Measurements from ENCODE around the gene ASIC1.
A peak's percentile ranks its signal among the peaks of the same experiment; 100 is the strongest.

ASIC1 gene

GRCh38 chr12:50041062-50041860, 16.1 kb upstream of the ASIC1 start:
- DNase-seq = no peak

GRCh38 chr12:50041962-50042361, 15.4 kb upstream of the ASIC1 start:
- DNase-seq = no peak

DNA sequence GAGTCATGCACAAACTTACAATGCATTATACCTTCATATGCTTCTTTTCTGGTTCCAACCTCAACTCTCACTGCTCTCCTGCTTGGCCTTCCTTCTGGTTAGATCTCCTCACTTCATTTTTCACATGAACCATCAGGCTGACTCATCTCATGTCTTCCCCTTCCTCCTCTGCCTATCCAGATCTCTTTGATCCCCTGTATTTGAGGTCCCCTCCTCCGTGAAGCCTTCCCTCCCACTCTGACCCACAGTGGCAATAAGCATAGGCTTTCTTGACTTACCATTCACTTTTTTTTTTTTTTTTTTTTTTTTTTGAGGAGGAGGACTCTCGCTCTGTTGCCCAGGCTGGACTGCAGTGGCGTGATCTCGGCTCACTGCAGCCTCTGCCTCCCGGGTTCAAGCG, 14.7 kb upstream of the ASIC1 start:
- DNase-seq = no peak

DNA sequence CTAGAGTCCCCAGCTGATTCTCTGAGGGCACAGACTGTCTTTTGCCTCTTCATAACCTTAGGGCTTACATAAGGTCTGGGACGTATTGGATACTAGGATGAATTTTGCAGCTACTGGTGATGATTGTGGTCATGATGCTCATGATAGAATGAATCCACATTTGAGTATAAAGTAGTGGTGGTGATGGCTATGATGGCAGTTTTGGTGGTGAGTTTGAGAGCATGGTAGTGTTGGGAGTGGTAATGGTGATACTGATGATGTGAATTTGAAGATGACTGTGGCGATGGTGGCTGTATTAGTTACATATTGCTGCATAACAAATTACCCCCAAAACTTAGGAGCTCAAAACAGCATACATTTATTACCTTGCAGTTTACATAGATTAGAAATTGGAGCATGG, 14.1 kb upstream of the ASIC1 start:
- DNase-seq = no peak

DNA sequence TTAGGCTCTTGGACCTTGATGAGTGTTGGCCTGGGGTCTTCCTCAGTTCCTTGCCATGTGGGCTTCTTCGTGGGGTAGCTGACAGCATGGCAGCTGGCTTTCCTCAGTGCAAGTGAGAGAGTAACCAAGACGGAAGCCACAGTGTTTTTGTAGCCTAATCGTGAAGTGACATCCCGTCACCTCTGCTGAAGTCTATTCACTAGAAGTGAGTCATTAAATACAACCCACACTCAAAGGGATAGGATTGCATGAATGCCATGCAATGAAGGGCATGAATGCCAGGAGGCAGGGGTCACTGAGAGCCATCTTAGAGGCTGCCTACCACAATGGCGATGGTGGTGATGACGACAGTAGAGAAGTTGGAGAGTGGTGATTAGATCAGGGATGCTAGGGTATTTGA, 13.5 kb upstream of the ASIC1 start:
- no peak for DNase-seq

- no peak for DNase-seq
These were observed 9.6 kb upstream of the ASIC1 start for GRCh38 chr12:50047693-50048250.

DNA sequence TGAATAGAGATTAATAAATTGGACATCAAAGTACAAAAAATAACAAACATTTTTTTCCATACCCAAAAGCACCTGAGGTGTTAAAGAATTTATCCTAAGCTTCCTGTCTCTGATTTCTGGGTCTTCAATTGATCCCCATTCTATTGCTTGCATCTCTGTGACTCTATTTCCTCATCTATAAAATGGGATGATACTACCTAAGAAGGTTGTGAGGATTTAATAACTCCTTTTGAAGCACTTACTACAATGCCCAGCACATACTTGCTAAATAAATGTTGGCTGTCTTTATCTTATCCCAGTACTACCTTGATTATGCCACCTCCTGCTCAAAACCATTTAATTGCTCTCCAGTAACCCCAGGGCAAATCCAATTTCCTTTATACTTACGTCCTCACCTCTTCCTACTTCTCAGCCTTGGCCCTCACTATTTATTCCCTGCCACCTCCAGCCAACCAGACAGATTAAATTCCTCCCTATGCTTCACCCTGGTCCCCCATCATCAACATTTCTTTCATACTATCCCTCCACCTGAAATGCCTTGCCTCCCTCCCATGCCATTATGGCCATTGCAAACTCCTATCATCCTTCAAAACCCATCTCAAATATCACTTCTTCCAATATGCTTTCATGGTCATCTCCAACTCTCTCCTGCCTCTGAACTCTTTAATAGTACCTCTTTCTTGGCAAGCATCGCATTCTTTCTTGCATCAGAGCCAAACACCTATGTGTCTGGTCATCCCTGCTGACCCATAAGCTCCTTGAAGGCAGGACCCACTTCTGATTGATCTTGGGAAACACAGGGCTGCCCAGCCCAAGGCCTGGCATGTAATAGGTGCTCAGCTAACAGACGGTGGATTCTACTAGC, 7.9 kb upstream of the ASIC1 start:
- no peak for DNase-seq

- no peak for DNase-seq
These were observed 7.3 kb upstream of the ASIC1 start for GRCh38 chr12:50050119-50050385.

GRCh38 chr12:50050410-50051098, 6.8 kb upstream of the ASIC1 start:
- DNase-seq = no peak

- DNase-seq = no peak
These were observed 6.1 kb upstream of the ASIC1 start for GRCh38 chr12:50051101-50051806.

- no peak for DNase-seq
These were observed 4.9 kb upstream of the ASIC1 start for GRCh38 chr12:50052544-50052943.

- no peak for DNase-seq
These were observed 4.4 kb upstream of the ASIC1 start for GRCh38 chr12:50052964-50053363.

DNA sequence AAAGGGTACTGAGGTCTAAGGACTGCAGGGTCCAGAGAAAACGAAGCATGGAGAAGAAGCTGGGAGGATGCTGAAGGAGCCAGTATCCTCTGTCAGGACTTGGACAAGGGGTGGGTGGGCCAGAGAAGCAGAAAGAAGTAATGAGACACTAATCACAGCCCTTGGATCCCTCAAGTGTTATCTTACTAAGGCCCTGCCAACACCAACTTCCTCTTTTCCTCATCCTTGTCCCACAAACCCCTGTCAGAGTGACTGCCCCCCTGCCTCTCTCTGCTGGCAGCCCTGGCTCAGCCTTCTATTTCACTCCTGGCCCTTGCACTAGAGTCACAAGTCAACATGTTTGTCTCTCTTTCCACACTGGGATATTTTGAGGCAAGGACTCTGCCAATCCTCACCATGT, 3.8 kb upstream of the ASIC1 start:
- no peak for DNase-seq

DNA sequence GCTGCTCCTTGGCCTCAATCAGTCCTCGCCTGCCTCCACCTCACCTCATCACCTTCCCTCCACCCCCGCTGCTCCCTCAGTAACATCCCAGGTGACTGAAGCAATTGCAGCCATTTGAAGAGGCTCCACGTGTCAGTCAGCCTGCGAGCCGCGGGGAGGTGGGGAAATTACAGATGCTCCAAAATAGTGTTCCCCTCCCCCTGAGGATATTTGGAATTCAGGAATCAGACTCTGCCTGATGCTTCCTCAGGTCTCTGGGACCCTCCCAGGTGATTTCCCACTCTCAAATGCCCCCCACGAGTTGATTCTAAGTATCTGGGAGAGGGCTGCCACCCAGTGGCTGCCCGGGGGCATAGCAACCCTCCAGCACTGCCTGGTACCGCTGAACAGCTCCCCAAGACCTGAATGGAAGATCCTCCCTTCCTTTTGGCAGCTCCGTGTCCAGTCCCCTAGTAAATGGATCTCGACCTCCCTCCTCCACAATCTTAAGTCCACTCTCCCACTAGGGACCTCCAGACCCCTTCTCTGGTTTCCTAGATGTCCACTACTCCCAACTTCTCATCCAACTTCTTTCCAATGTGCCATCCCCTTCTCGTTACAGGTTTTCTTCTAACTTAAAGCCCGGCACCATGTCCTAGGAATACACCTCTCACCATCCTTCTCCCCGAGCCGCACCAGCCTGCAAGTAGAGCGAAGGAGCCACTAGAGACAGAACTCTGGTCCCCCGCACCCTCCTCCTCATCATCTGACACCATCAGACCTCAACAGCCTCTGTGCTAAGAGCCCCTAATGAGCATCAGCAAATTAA, 1.4 kb upstream of the ASIC1 start:
- DNase-seq = peak; percentile 67

DNA sequence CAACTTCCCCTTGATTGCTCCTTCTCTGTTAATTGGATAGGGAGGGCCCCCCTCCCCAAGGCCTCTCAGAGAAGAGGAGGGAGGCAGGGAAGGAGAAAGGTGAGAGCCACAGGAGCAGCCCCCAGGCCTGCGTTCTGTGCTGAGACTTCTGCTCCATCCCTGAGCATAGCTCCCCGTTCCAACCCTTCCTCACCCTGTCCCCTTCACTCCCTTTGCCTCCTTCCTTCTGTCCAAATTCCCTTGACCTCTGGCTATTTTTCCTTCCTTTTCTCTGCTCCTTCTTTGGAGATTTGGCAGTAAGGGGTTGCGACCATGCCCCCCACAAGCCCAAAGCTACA, 788 bp upstream of the ASIC1 start:
- DNase-seq = no peak

- DNase-seq = peak; percentile 42
These were observed 687 bp downstream of the ASIC1 start for GRCh38 chr12:50057896-50058670.

GRCh38 chr12:50058743-50059312, 1.4 kb downstream of the ASIC1 start:
- peak; percentile 36 for DNase-seq

DNA sequence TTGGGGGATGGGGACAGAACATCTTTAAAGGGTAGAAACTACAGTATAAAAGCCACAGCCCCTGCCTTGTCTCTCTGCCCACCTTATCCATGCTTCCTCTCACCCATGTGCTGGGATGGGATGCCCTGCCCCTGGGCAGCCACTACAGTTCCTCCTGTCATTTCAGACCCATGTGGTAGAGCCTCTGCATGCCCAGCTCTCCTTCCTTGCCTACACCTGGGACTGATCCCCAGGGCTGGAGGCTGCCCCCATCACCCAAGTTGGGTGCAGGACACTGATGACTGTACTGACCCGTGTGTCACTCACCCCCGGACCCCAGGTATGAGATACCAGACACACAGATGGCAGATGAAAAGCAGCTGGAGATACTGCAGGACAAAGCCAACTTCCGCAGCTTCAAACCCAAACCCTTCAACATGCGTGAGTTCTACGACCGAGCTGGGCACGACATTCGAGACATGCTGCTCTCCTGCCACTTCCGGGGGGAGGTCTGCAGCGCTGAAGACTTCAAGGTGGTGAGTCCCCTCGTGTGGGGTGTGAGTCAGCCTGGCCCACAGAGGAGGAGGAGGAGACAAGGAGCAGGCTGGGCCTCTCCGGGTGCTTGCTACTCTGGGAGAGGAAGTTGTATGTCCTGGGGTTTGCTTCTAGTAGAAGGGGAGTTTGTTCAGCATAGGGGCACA, 2.2 kb downstream of the ASIC1 start:
- peak; percentile 78 for DNase-seq

- no peak for DNase-seq
These were observed 2.7 kb downstream of the ASIC1 start for GRCh38 chr12:50060120-50060468.

GRCh38 chr12:50061171-50061570, 3.8 kb downstream of the ASIC1 start:
- DNase-seq = no peak

All from CD4-positive, alpha-beta T cell treated with Interleukin-17A for 4 hours (primary cell).